D721Med (cell line): ENCODE measurements around the gene DYRK2.
"Not testable (repeated sequence)": the region's sequence is repeated elsewhere in the genome, so short reads cannot be mapped to it uniquely, and the experiment has no call there.

Experiments
- DNase-seq: peaks from one replicate; pipeline ENCODE4 v3.0.0; 2011; ENCODE audit warnings: low spot score; ENCODE audit not compliant: insufficient read length
- FAIRE-seq: peaks from 2 replicates; lab custom pipeline; 2011; peaks lifted over from hg19 to GRCh38; lab: Jason Lieb, UNC
- CTCF ChIP-seq: IDR thresholded peaks from 2 replicates; pipeline ENCODE4 v1.5.1; 2012; ENCODE audit warnings: mild to moderate bottlenecking, control low read depth; ENCODE audit not compliant: insufficient read depth; ENCODE audit errors: missing control alignments

DYRK2 gene

GRCh38 chr12:67669934-67670631 lies 21.5 kb downstream of the DYRK2 start:
- DNase-seq = no peak
- no peak for TF ChIP-seq CTCF
- no peak for FAIRE-seq

- no peak for TF ChIP-seq CTCF
- FAIRE-seq (no peak), DNase-seq (no peak)
These were observed 22.9 kb downstream of the DYRK2 start for GRCh38 chr12:67671419-67671818.

GRCh38 chr12:67671892-67672291 lies 23.3 kb downstream of the DYRK2 start:
- FAIRE-seq (no peak), DNase-seq (no peak)
- no peak for TF ChIP-seq CTCF

GRCh38 chr12:67672507-67672906 lies 24.0 kb downstream of the DYRK2 start:
- not testable (repeated sequence) for FAIRE-seq, DNase-seq

GRCh38 chr12:67673509-67673908 lies 25.0 kb downstream of the DYRK2 start:
- FAIRE-seq, DNase-seq: not testable (repeated sequence)

- DNase-seq = no peak
- TF ChIP-seq CTCF = no peak
- FAIRE-seq = no peak
These were observed 25.9 kb downstream of the DYRK2 start for GRCh38 chr12:67674417-67674816.

- DNase-seq = no peak
- no peak for TF ChIP-seq CTCF
- no peak for FAIRE-seq
These were observed 28.1 kb downstream of the DYRK2 start for GRCh38 chr12:67676624-67677023.

GRCh38 chr12:67677166-67677565 lies 28.6 kb downstream of the DYRK2 start:
- no peak for TF ChIP-seq CTCF
- FAIRE-seq = no peak
- no peak for DNase-seq
